CD4-positive, alpha-beta T cell (primary cell): ENCODE measurements around the gene AKAP8. TPM values are rescaled to one million over a fixed set of nuclear protein-coding genes. Genes with fewer than 3 reads are reported as not detected.
A peak's percentile ranks its signal among the peaks of the same experiment; 100 is the strongest.

ENCODE experiments used
- ATAC-seq: fragments of 200-7000 bp; cut with Tn5 transposase; one replicate; pipeline ENCODE4 v1.10.0; 2022; ENCODE audit warnings: mild to moderate bottlenecking; ENCODE audit not compliant: poor library complexity
- CTCF ChIA-PET: fragments of 350-600 bp; sonication (Branson Sonifier 250); formaldehyde crosslinking; loops from one replicate; lab custom pipeline; 2021; ENCODE audit warnings: antibody characterized with exemption, inconsistent platforms; lab: Charles Lee
- POLR2A ChIA-PET: fragments of 350-600 bp; sonication (Branson Sonifier 250); formaldehyde crosslinking; loops from one replicate; lab custom pipeline; 2021; ENCODE audit warnings: antibody characterized with exemption, inconsistent platforms; lab: Charles Lee
- DNase-seq, 14 experiments: peaks; one replicate each; pipeline ENCODE4 v3.0.0-alpha.2; 2013 to 2020; ENCODE audit warnings: mixed read lengths in 2 of 14
- H3K27ac ChIP-seq, 2 donors: one replicate each; pipeline versions ENCODE4 v1.5.1 to v1.7.0; 2013; ENCODE audit warnings: low read length in 2 of 2, low read depth in 1 of 2, mild to moderate bottlenecking in 1 of 2
- H3K27me3 ChIP-seq, 2 experiments: 1 replicate in 1 of 2; 2 replicates in 1 of 2; pipeline versions ENCODE4 v1.6.1 to v1.7.0; 2013; ENCODE audit warnings: low read length in 2 of 2, control low read depth in 1 of 2, mild to moderate bottlenecking in 1 of 2, moderate library complexity in 1 of 2; ENCODE audit not compliant: insufficient read depth in 2 of 2, control insufficient read depth in 1 of 2
- H3K36me3 ChIP-seq: one replicate; pipeline ENCODE4 v1.6.1; 2013; ENCODE audit warnings: low read length, control low read depth; ENCODE audit not compliant: insufficient read depth
- H3K4me1 ChIP-seq: one replicate; pipeline ENCODE4 v1.6.1; 2013; ENCODE audit warnings: low read length, control low read depth; ENCODE audit not compliant: insufficient read depth
- H3K4me3 ChIP-seq: one replicate; pipeline ENCODE4 v1.5.1; 2013; ENCODE audit warnings: mild to moderate bottlenecking, low read length, moderate library complexity
- H3K9me3 ChIP-seq, 2 experiments: 1 replicate in 1 of 2; 2 replicates in 1 of 2; pipeline versions ENCODE4 v1.6.1 to v1.7.0; 2013; ENCODE audit warnings: low read length in 2 of 2, mild to moderate bottlenecking in 2 of 2, control low read depth in 1 of 2, moderate library complexity in 1 of 2; ENCODE audit not compliant: control insufficient read depth in 1 of 2, insufficient read depth in 1 of 2
- H3K27ac Mint-ChIP-seq: one replicate; pipeline ENCODE4 v1.8.0; 2020; ENCODE audit warnings: mixed read lengths
- H3K27me3 Mint-ChIP-seq: one replicate; pipeline ENCODE4 v1.8.0; 2021; ENCODE audit warnings: mixed read lengths
- H3K36me3 Mint-ChIP-seq: one replicate; pipeline ENCODE4 v1.8.0; 2021; ENCODE audit warnings: low read depth, mixed read lengths
- H3K4me1 Mint-ChIP-seq: one replicate; pipeline ENCODE4 v1.8.0; 2021; ENCODE audit warnings: low read depth, mixed read lengths
- H3K4me3 Mint-ChIP-seq: one replicate; pipeline ENCODE4 v1.8.0; 2020; ENCODE audit warnings: mild to moderate bottlenecking, mixed read lengths
- H3K9me3 Mint-ChIP-seq: one replicate; pipeline ENCODE4 v1.8.0; 2020; ENCODE audit warnings: mixed read lengths
- intact Hi-C, 2 experiments: fragments of 100-400 bp; cut with DNase I in 1 of 2; cut with micrococcal nuclease in 1 of 2; formaldehyde crosslinking; loops; one replicate each; pipeline versions ENCODE4 v1.15.1 to v1.9.0; 2023 to 2025; cut with DNase I, micrococcal nuclease
- polyA plus RNA-seq, 2 donors: library from polyadenylated mRNA; unstranded; fragments of 120-200 nt; gene quantifications; one replicate each; pipeline ENCODE4 v1.2.1, GENCODE V29; 2013
- total RNA-seq, 174 experiments: library from RNA in 2 of 174; stranded (reverse) in 2 of 174; gene quantifications; one replicate each; pipeline ENCODE4 v1.2.3 and lab custom pipeline; 2021 to 2026
- TF ChIP-seq, protein P1 (sequence below): fragments of 200-600 bp; IDR thresholded peaks from one replicate; pipeline ENCODE4 v1.8.0; 2022; ENCODE audit warnings: antibody characterized with exemption, mild to moderate bottlenecking

The AKAP8 gene
- total RNA-seq (10 to 100 TPM; 87.5 to 90.1 TPM), total RNA-seq (lab: John Stamatoyannopoulos, UW) (64.3 to 170 (median 97.5) reads per million in 172 experiments)
- 25.1 TPM for polyA plus RNA-seq (2013, experiment 1 of 2)
- 31.7 TPM for polyA plus RNA-seq (2013, experiment 2 of 2)

DNA sequence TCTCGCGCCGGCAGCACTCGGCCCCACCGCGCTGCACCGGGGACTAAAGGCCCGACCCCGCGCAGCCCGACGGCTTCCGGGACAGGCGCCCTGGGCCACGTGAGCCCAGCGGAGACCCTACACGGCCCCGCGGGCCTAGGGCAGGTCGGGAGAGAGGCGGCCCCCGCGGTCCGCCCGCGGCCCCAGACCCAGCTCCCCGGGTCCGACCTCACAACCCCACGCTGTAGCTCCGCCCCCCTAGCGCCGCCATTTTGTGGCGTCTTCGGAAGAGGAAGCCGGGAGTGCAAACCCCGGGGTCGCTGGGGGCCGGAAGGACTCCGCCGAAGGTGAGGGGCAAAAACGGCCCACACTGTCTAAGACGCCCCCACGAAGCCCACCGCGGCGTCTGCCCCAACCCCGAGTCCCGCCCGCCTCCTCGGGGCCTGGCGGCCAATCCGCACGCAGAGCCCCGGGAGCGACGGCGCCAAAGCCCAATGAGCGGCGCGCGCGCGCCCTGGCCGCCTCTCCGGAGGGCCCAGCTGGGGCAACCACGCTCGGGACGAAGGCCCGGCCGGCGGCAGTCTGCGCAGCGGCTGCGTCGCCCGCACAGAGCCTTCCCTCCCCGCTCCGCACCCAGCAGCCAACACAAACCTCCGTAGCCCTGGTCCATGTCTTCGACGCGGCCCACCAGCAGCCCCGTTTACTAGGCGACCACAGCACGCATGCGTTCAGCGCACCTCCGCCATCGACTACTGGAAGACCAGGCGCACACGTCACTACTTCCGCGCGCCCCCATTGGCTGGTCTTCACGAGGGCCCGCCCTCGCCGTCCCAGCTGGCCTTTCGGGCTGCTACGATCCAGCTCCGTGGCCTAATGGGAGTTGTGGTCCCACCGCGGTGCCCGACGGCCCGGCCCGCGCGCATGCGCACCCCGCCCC, at the start of gene AKAP8:
AKAP8 (minus strand) TSS at position 705 of the 916 bp plus-strand sequence; CDS start at position 649, 56 bp downstream.
- CTCF ChIA-PET, result interaction anchor here (1.6 to 3.8 kb wide), 3 partner anchors 40 to 202 kb away, joined by 5 to 34 read pairs (median 15); partner anchors contain the start of gene AKAP8L
- ATAC-seq, result peak; percentile 90
- Mint-ChIP-seq H3K9me3 (no peaks in the 10 kb centered on the region), H3K4me1 (peaks cover 48% of the 10 kb centered on the region), H3K27me3 (no peaks in the 10 kb centered on the region), H3K36me3 (peaks cover 24% of the 10 kb centered on the region), H3K27ac (peak within 1 kb of the TSS; percentile 97), H3K4me3 (peak within 1 kb of the TSS; percentile 100)
- H3K4me1 ChIP-seq, result peaks cover 35% of the 10 kb centered on the region
- intact Hi-C loops, result loop anchor here (1.0 to 5.0 kb wide), 8 partner anchors 40 to 177 kb away; partner anchors contain the start of gene BRD4 (in 1 of the 2)
- H3K27me3 ChIP-seq, result no peaks in the 10 kb centered on the region
- H3K36me3 ChIP-seq, result peaks cover 17% of the 10 kb centered on the region
- H3K9me3 ChIP-seq, result no peaks in the 10 kb centered on the region
- POLR2A ChIA-PET, result interaction anchor here (0.6 to 4.6 kb wide), 54 partner anchors 8 to 1847 kb away, joined by 3 to 208 read pairs (median 5); partner anchors contain the start of genes AKAP8L, AP1M1, ASF1B and BRD4
- TF ChIP-seq, protein P1, sequence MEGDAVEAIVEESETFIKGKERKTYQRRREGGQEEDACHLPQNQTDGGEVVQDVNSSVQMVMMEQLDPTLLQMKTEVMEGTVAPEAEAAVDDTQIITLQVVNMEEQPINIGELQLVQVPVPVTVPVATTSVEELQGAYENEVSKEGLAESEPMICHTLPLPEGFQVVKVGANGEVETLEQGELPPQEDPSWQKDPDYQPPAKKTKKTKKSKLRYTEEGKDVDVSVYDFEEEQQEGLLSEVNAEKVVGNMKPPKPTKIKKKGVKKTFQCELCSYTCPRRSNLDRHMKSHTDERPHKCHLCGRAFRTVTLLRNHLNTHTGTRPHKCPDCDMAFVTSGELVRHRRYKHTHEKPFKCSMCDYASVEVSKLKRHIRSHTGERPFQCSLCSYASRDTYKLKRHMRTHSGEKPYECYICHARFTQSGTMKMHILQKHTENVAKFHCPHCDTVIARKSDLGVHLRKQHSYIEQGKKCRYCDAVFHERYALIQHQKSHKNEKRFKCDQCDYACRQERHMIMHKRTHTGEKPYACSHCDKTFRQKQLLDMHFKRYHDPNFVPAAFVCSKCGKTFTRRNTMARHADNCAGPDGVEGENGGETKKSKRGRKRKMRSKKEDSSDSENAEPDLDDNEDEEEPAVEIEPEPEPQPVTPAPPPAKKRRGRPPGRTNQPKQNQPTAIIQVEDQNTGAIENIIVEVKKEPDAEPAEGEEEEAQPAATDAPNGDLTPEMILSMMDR, result no peak
- peak within 1 kb of the TSS; percentile 75 for H3K4me3 ChIP-seq
- DNase-seq, result peak; percentile 96 to 100 (median 98)
- peak within 1 kb of the TSS; percentile 96 for H3K27ac ChIP-seq

GRCh38 chr19:15427991-15428471, 48.4 kb upstream of the AKAP8 start:
- Mint-ChIP-seq H3K27ac (no peak overlapping the region), H3K4me3 (no peak overlapping the region), H3K27me3 (no peaks in the 10 kb centered on the region), H3K4me1 (peaks cover 25% of the 10 kb centered on the region), H3K36me3 (peaks cover 47% of the 10 kb centered on the region), H3K9me3 (no peaks in the 10 kb centered on the region)
- Histone ChIP-seq H3K36me3 (peaks cover 59% of the 10 kb centered on the region), H3K4me1 (peaks cover 37% of the 10 kb centered on the region), H3K27ac (no peak overlapping the region), H3K4me3 (no peak overlapping the region), H3K9me3 (peaks cover 0 to 12% of the 10 kb centered on the region in 2 experiments), H3K27me3 (no peaks in the 10 kb centered on the region)
- TF ChIP-seq, protein P1, result no peak
- ChIA-PET CTCF (interaction anchor here (2.7 kb wide), 1 partner anchor 9 kb away, joined by 12 read pairs; the partner anchor contains the start of gene AKAP8L), POLR2A (interaction anchor here (1.0 kb wide), 1 partner anchor 49 kb away, joined by 3 read pairs; no protein-coding TSS in a partner anchor)
- ATAC-seq (no peak), DNase-seq (no peak)
- intact Hi-C loops, result no loop called here

DNA sequence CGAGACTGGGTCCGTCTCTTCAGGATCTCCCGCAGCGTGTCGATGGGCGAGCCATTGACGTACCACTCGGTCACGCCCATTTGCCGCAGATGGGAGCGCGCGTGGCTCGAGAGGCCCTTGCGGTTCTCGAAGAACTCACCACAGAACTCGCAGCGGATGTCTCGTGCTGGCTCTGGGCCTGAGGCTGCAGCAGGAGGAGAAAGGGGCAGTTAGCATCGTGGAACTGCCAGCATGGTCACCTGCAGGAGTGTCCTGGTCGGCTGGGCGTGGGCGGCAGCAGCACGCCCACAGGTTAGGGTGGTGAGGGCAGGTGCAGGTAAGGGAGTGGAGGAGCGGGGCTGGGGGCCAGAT, 47.7 kb upstream of the AKAP8 start:
- Mint-ChIP-seq H3K36me3 (peaks cover 51% of the 10 kb centered on the region), H3K9me3 (no peaks in the 10 kb centered on the region), H3K27me3 (no peaks in the 10 kb centered on the region), H3K27ac (no peak overlapping the region), H3K4me1 (peaks cover 22% of the 10 kb centered on the region), H3K4me3 (peak overlapping the region; percentile 20)
- Histone ChIP-seq H3K27ac (peak overlapping the region in 1 of 2 donors; percentile 4), H3K27me3 (no peaks in the 10 kb centered on the region), H3K4me3 (no peak overlapping the region), H3K36me3 (peaks cover 67% of the 10 kb centered on the region), H3K9me3 (peaks cover 0 to 17% of the 10 kb centered on the region in 2 experiments), H3K4me1 (peaks cover 34% of the 10 kb centered on the region)
- ChIA-PET CTCF (no interaction called here), POLR2A (no interaction called here)
- TF ChIP-seq, protein P1, result no peak
- intact Hi-C loops, result no loop called here
- DNase-seq (no peak), ATAC-seq (no peak)
